GM10847 (cell line): ENCODE results near the gene TMED8.

Experiments
- POLR2A ChIP-seq: IDR thresholded peaks from 2 replicates; pipeline ENCODE4 v1.6.1; 2011; ENCODE audit not compliant: insufficient read length; ENCODE audit errors: extremely low read depth

Gene TMED8

GRCh38 chr14:77375164-77375950 lies 1.5 kb downstream of the TMED8 start:
- no peak for TF ChIP-seq POLR2A

- TF ChIP-seq POLR2A = no peak
These were observed 4.5 kb downstream of the TMED8 start for GRCh38 chr14:77372304-77372841.

- TF ChIP-seq POLR2A = no peak
These were observed 7.6 kb downstream of the TMED8 start for GRCh38 chr14:77369285-77369684.

GRCh38 chr14:77364146-77364545 lies 12.7 kb downstream of the TMED8 start:
- TF ChIP-seq POLR2A = no peak

GRCh38 chr14:77359626-77360025 lies 17.3 kb downstream of the TMED8 start:
- TF ChIP-seq POLR2A = no peak

- TF ChIP-seq POLR2A = no peak
These were observed 20.0 kb downstream of the TMED8 start for GRCh38 chr14:77356899-77357298.

GRCh38 chr14:77355811-77356210 lies 21.1 kb downstream of the TMED8 start:
- TF ChIP-seq POLR2A = no peak

GRCh38 chr14:77353469-77354141 lies 23.3 kb downstream of the TMED8 start:
- TF ChIP-seq POLR2A = no peak

GRCh38 chr14:77347751-77348150 lies 29.1 kb downstream of the TMED8 start:
- no peak for TF ChIP-seq POLR2A

GRCh38 chr14:77346495-77346894 lies 30.4 kb downstream of the TMED8 start:
- TF ChIP-seq POLR2A = no peak

GRCh38 chr14:77344377-77344996 lies 32.4 kb downstream of the TMED8 start:
- no peak for TF ChIP-seq POLR2A

- no peak for TF ChIP-seq POLR2A
These were observed 33.2 kb downstream of the TMED8 start for GRCh38 chr14:77343662-77344061.

GRCh38 chr14:77342726-77343397 lies 34.0 kb downstream of the TMED8 start:
- no peak for TF ChIP-seq POLR2A

- no peak for TF ChIP-seq POLR2A
These were observed 36.5 kb downstream of the TMED8 start for GRCh38 chr14:77340389-77340788.

- TF ChIP-seq POLR2A = no peak
These were observed 37.5 kb downstream of the TMED8 start for GRCh38 chr14:77339407-77339806.

- TF ChIP-seq POLR2A = no peak
These were observed 38.6 kb downstream of the TMED8 start for GRCh38 chr14:77338302-77338701.

GRCh38 chr14:77337880-77338279 lies 39.0 kb downstream of the TMED8 start:
- TF ChIP-seq POLR2A = no peak
